Heart left ventricle (tissue), 16 donors: ENCODE results near the gene PKD2. TPM values are rescaled to one million over a fixed set of nuclear protein-coding genes. Genes with fewer than 3 reads are reported as not detected.
A peak's percentile ranks its signal among the peaks of the same experiment; 100 is the strongest.
"Not testable (repeated sequence)": the region's sequence is repeated elsewhere in the genome, so short reads cannot be mapped to it uniquely, and the experiment has no call there.

Experiments used
- ATAC-seq, 4 donors: fragments of 200-7000 bp; cut with Tn5 transposase; one replicate each; pipeline ENCODE4 v1.9.1; 2020 to 2022; ENCODE audit warnings: moderate library complexity in 4 of 4, mild to moderate bottlenecking in 3 of 4, moderate number of reproducible peaks in 1 of 4
- DNase-seq, 5 donors: peaks; one replicate each; pipeline ENCODE4 v3.0.0-alpha.2; 2020
- H3K27ac ChIP-seq, 12 donors: fragments of 200-600 bp; sonication (generic) in 4 of 12; one replicate each; pipeline versions ENCODE4 v1.5.0 to v1.8.0; 2016 to 2022; ENCODE audit warnings: mild to moderate bottlenecking in 2 of 12
- H3K27me3 ChIP-seq, 9 donors: fragments of 200-600 bp; sonication (generic) in 2 of 9; one replicate each; pipeline versions ENCODE4 v1.5.1 to v1.8.0; 2016 to 2022; ENCODE audit warnings: mild to moderate bottlenecking in 3 of 9
- H3K36me3 ChIP-seq, 9 donors: fragments of 200-600 bp; sonication (generic) in 2 of 9; one replicate each; pipeline versions ENCODE4 v1.5.0 to v1.8.0; 2018 to 2022; ENCODE audit warnings: mild to moderate bottlenecking in 2 of 9
- H3K4me1 ChIP-seq, 12 donors: fragments of 200-600 bp; sonication (generic) in 4 of 12; one replicate each; pipeline versions ENCODE4 v1.5.0 to v1.8.0; 2016 to 2022; ENCODE audit warnings: mild to moderate bottlenecking in 3 of 12
- H3K4me3 ChIP-seq, 12 donors: fragments of 200-600 bp; sonication (generic) in 4 of 12; one replicate each; pipeline versions ENCODE4 v1.5.0 to v1.8.0; 2017 to 2022; ENCODE audit warnings: mild to moderate bottlenecking in 9 of 12, moderate library complexity in 4 of 12
- H3K9me3 ChIP-seq, 12 donors: fragments of 200-600 bp; sonication (generic) in 4 of 12; one replicate each; pipeline versions ENCODE4 v1.5.0 to v1.8.0; 2016 to 2022; ENCODE audit warnings: mild to moderate bottlenecking in 1 of 12
- POLR2A ChIP-seq, 2 donors: fragments of 450-650 bp; IDR thresholded peaks; one replicate each; pipeline ENCODE4 v1.6.1; 2017; ENCODE audit warnings: antibody characterized with exemption in 2 of 2, mild to moderate bottlenecking in 2 of 2, moderate library complexity in 2 of 2
- WGBS, 4 donors: extraction: QIAGEN DNeasy Blood & Tissue Kit in 2 of 4; methylation state at CpG; one replicate each; pipeline versions ENCODE4 v1.1.5 to v1.1.7; 2013 to 2018; 5-methylcytosine and 5-hydroxymethylcytosine counted together
- intact Hi-C, 10 donors: fragments of 100-400 bp; cut with DNase I; formaldehyde crosslinking; loops; one replicate each; pipeline versions ENCODE4 v1.11.1 to v1.14.2; 2022
- polyA plus RNA-seq, 2 donors: library from polyadenylated mRNA; stranded (reverse); fragments of 200-250 nt; gene quantifications; one replicate each; pipeline ENCODE4 v1.2.3, GENCODE V29; 2013
- total RNA-seq, 9 donors: library from RNA; depleted of rRNA in 2 of 9; stranded (reverse); fragments of >200 nt in 2 of 9; fragmentation: NEBNext Ultra II Directional in 3 of 9; extraction: Animal tissue kit (Norgen Biotek cat#: 25700) in 3 of 9; gene quantifications; one replicate each; pipeline versions ENCODE4 v1.1.0 to v1.2.4, GENCODE V29; 2016 to 2023
- TF ChIP-seq, protein P1 (sequence below), 12 donors: fragments of 200-600 bp; sonication (generic) in 4 of 12; IDR thresholded peaks; one replicate each; pipeline versions ENCODE4 v1.5.0 to v1.8.0; 2018 to 2022; ENCODE audit warnings: antibody characterized with exemption in 12 of 12, mild to moderate bottlenecking in 5 of 12
- donor health status: ischemic (EF 13 %, LVEDD 7.1; RV severe dilation, severe dysfunction).
- donor health status: healthy with polysubstance abuse.
- donor health status: DM: no; HTN: yes; CAD: no.
- donor health status: DM: no; HTN: no; CAD: no.
- donor health status: ischemic (EF 25% LVEDD 6.9; RV normal size, moderate dysfunction).
- donor health status: ischemic (EF 25% LVEDD 5.7; RV mildly dilated, moderate dysfunction).
- donor health status: healthy.
- donor health status: DM: yes; HTN: yes; CAD: no.
- donor health status: ischemic (EF 35%, LVEDD 5.7; RV mildly dilated, moderate dysfunction).
- donor health status: nonischemic (EF 11% LVEDD 7.7; RV severe dilation, severe dysfunction).
- donor health status: DM: yes; HTN: yes; CAD: no.
- donor health status: PGD.
- donor health status: ischemic (EF 29% LVEDD 5.4; RV normal size, mild dysfunction).
- donor health status: nonischemic (EF 23%, LVEDD 6.1; RV moderate dilation, normal function).

PKD2 gene
- total and polyA plus RNA-seq, 11 donors = 6.6 to 26.7 (median 15.1) TPM

GRCh38 chr4:88022289-88022688 lies 14.9 kb downstream of the PKD2 start:
- ATAC-seq (no peak), DNase-seq (no peak)
- Histone ChIP-seq H3K36me3 (peaks cover 0 to 53% (median 19%) of the 10 kb centered on the region in 9 donors), H3K27ac (peak overlapping the region in 1 of 12 donors; percentile 56), H3K9me3 (peaks cover 0 to 15% (median 6%) of the 10 kb centered on the region in 12 donors), H3K27me3 (no peaks in the 10 kb centered on the region), H3K4me3 (no peak overlapping the region), H3K4me1 (peaks cover 3 to 36% (median 16%) of the 10 kb centered on the region in 12 donors)
- TF ChIP-seq, protein P1, sequence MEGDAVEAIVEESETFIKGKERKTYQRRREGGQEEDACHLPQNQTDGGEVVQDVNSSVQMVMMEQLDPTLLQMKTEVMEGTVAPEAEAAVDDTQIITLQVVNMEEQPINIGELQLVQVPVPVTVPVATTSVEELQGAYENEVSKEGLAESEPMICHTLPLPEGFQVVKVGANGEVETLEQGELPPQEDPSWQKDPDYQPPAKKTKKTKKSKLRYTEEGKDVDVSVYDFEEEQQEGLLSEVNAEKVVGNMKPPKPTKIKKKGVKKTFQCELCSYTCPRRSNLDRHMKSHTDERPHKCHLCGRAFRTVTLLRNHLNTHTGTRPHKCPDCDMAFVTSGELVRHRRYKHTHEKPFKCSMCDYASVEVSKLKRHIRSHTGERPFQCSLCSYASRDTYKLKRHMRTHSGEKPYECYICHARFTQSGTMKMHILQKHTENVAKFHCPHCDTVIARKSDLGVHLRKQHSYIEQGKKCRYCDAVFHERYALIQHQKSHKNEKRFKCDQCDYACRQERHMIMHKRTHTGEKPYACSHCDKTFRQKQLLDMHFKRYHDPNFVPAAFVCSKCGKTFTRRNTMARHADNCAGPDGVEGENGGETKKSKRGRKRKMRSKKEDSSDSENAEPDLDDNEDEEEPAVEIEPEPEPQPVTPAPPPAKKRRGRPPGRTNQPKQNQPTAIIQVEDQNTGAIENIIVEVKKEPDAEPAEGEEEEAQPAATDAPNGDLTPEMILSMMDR (IDR thresholded peaks at IDR 0.05) = no peak
- intact Hi-C loops = no loop called here

- ATAC-seq, intact Hi-C loops, DNase-seq, H3K4me3 ChIP-seq, H3K27ac ChIP-seq, H3K27me3 ChIP-seq: not testable (repeated sequence)
- Histone ChIP-seq H3K4me1 (peaks cover 0 to 27% (median 2%) of the 10 kb centered on the region in 12 donors), H3K9me3 (peaks cover 0 to 15% (median 6%) of the 10 kb centered on the region in 12 donors), H3K36me3 (peaks cover 0 to 46% (median 13%) of the 10 kb centered on the region in 9 donors)
- WGBS, 4 donors = 95 to 97% (median 96%) methylated on average over 6 of the region's 6 CpGs
Observed at GRCh38 chr4:88025868-88026661, 18.6 kb downstream of the PKD2 start.

- ATAC-seq = peak in 3 of 4 donors; percentile 22 to 56 (median 45)
- Histone ChIP-seq H3K4me1 (peaks cover 0 to 17% (median under 1%) of the 10 kb centered on the region in 12 donors), H3K27ac (peak overlapping the region in 4 of 12 donors; percentile 15 to 50 (median 36)), H3K4me3 (no peak overlapping the region), H3K36me3 (peaks cover 0 to 47% (median 17%) of the 10 kb centered on the region in 9 donors), H3K27me3 (no peaks in the 10 kb centered on the region), H3K9me3 (peaks cover 0 to 15% (median 6%) of the 10 kb centered on the region in 12 donors)
- no peak for DNase-seq
- intact Hi-C loops = no loop called here
- no peak for TF ChIP-seq POLR2A (IDR thresholded peaks at IDR 0.05)
- WGBS, 4 donors = 68 to 70% (median 69%) methylated on average over 4 of the region's 4 CpGs
Observed at GRCh38 chr4:88027611-88028608, 20.5 kb downstream of the PKD2 start.

DNA sequence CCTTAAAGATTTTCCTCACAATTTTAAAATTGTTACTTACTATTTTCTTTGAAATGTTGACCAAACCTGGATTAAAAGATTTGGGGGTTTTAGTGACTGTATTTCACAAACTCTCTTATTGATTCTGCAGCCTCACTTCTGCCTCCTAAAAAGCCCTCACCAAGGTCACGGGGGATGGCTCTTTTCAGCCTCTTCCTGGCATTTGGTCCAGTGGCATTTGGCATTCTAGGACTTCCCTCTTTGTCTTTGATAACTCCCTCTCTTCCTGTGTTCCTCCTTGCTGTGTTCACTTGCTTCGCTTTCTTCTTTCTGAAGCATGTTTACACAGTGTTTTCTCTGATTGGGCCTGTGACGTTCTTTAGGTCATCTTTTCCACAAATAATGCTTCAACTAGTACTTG lies 21.5 kb downstream of the PKD2 start:
- intact Hi-C loops = no loop called here
- no peaks in the 10 kb centered on the region for H3K27me3 ChIP-seq
- no peak overlapping the region for H3K4me3 ChIP-seq
- TF ChIP-seq, protein P1 (IDR thresholded peaks at IDR 0.05) = no peak
- TF ChIP-seq POLR2A (IDR thresholded peaks at IDR 0.05) = no peak
- no peak for DNase-seq
- H3K36me3 ChIP-seq = peaks cover 0 to 43% (median 17%) of the 10 kb centered on the region in 9 donors
- H3K9me3 ChIP-seq = peaks cover 0 to 15% (median 6%) of the 10 kb centered on the region in 12 donors
- 76 to 87% (median 80%) methylated on average over 3 of the region's 3 CpGs for WGBS, 4 donors
- peaks cover 0 to 17% (median 0%) of the 10 kb centered on the region in 12 donors for H3K4me1 ChIP-seq
- ATAC-seq = peak in 1 of 4 donors; percentile 27
- peak overlapping the region in 1 of 12 donors; percentile 37 for H3K27ac ChIP-seq
